MCF 10A (cell line): ENCODE data around the gene FOXP1. TPM values are rescaled to one million over a fixed set of nuclear protein-coding genes. Genes with fewer than 3 reads are reported as not detected.

Source experiments
- BruUV-seq: library from RNA; stranded (reverse); fragments of 400-500 nt; replicated peaks from 2 replicates; lab custom pipeline; 2021; lab: Mats Ljungman, UMichigan
- CTCF ChIA-PET: fragments of 300-600 bp; sonication (Branson Sonifier 250); formaldehyde crosslinking; extraction: SDS; loops from one replicate; lab custom pipeline; 2021; ENCODE audit warnings: antibody characterized with exemption, inconsistent platforms; lab: Yijun Ruan, JAX
- POLR2A ChIA-PET: fragments of 300-600, 350-650 bp; sonication (Branson Sonifier 250); formaldehyde crosslinking; extraction: SDS; loops from one replicate; lab custom pipeline; 2020; ENCODE audit warnings: antibody characterized with exemption, inconsistent platforms; lab: Yijun Ruan, JAX
- DNase-seq: peaks from one replicate; pipeline ENCODE4 v3.0.0-alpha.2; 2018; ENCODE audit not compliant: unreplicated experiment
- H3K27ac Mint-ChIP-seq: one replicate; pipeline ENCODE4 v1.8.0; 2022; ENCODE audit warnings: mild to moderate bottlenecking, low read depth, mixed read lengths; ENCODE audit not compliant: unreplicated experiment
- H3K27me3 Mint-ChIP-seq: one replicate; pipeline ENCODE4 v1.8.0; 2022; ENCODE audit warnings: mixed read lengths; ENCODE audit not compliant: insufficient read depth, unreplicated experiment
- H3K36me3 Mint-ChIP-seq: one replicate; pipeline ENCODE4 v1.8.0; 2022; ENCODE audit warnings: mild to moderate bottlenecking, moderate library complexity, mixed read lengths; ENCODE audit not compliant: insufficient read depth, unreplicated experiment
- H3K4me1 Mint-ChIP-seq: one replicate; pipeline ENCODE4 v1.8.0; 2022; ENCODE audit warnings: mixed read lengths; ENCODE audit not compliant: insufficient read depth, unreplicated experiment
- H3K4me3 Mint-ChIP-seq: one replicate; pipeline ENCODE4 v1.8.0; 2022; ENCODE audit warnings: mild to moderate bottlenecking, moderate library complexity, mixed read lengths; ENCODE audit not compliant: unreplicated experiment
- H3K9me3 Mint-ChIP-seq: one replicate; pipeline ENCODE4 v1.8.0; 2022; ENCODE audit warnings: mixed read lengths; ENCODE audit not compliant: unreplicated experiment
- intact Hi-C: fragments of 100-400 bp; cut with micrococcal nuclease; formaldehyde crosslinking; loops from 2 replicates; pipeline ENCODE4 v1.14.1; 2022
- total RNA-seq: library from RNA; stranded (reverse); gene quantifications from 2 replicates; pipeline ENCODE4 v1.2.3, GENCODE V29; 2022
- TF ChIP-seq, protein P1 (sequence below): fragments of 200-600 bp; IDR thresholded peaks from one replicate; pipeline ENCODE4 v1.8.0; 2022; ENCODE audit warnings: antibody characterized with exemption, mild to moderate bottlenecking; ENCODE audit not compliant: unreplicated experiment

The FOXP1 gene
- total RNA-seq, 1 experiment from 2014 or later, result 49.0 TPM

DNA sequence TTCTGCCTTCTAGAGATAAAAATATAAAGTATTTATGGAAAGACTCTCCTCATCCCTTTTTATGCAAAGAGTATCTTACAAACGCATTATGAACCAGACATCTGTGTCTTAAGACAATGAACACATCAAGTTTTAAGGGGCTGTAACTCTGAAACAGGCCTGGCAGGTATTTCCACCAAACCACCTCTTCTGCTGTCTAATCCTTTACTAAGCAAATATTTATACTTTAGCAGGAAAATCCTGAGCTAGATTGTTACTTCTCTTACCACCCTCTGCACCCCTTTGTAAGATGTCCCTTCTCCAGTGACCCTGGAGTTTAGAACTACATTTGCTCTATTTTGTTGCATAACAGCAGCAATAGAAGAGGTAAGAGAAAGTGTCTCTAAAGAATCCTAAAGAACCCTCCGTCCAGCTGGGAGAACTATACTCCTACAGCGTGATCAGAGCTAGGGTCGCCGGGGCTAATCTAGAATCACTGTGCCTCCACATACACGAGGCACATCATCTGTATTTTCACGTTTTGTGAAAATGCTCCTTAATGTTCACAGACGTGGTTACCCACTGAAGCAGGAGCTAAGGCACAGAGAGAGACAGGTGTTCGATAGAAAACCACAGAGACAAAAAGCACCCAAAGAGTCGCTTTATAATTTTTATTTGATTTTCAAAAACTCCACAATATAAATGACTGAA, 129.6 kb downstream of the FOXP1 start:
- CTCF ChIA-PET, result interaction anchor here (1.2 kb wide), 1 partner anchor 15 kb away, joined by 3 read pairs; no protein-coding TSS in a partner anchor
- no peaks in the 10 kb centered on the region for H3K36me3 Mint-ChIP-seq
- H3K4me3 Mint-ChIP-seq, result no peak overlapping the region

DNA sequence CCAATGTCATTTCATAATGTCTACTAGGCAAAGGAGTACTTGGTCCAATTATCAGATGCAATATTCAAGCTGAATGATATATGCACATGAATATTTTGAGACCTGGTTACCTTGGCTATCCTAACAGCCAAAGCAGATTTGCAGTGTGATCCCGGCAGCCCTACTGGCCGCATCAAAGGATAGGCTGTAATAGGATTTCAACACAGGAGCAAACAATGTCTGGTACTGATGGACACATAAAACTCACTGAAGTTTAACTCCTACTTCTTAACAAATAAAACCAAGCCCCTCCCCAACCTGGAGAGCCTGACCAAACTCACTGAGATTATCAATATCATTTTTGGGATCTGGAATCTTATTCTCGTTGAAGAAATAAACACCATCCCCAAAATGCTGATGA, 130.2 kb downstream of the FOXP1 start:
- TF ChIP-seq, protein P1, sequence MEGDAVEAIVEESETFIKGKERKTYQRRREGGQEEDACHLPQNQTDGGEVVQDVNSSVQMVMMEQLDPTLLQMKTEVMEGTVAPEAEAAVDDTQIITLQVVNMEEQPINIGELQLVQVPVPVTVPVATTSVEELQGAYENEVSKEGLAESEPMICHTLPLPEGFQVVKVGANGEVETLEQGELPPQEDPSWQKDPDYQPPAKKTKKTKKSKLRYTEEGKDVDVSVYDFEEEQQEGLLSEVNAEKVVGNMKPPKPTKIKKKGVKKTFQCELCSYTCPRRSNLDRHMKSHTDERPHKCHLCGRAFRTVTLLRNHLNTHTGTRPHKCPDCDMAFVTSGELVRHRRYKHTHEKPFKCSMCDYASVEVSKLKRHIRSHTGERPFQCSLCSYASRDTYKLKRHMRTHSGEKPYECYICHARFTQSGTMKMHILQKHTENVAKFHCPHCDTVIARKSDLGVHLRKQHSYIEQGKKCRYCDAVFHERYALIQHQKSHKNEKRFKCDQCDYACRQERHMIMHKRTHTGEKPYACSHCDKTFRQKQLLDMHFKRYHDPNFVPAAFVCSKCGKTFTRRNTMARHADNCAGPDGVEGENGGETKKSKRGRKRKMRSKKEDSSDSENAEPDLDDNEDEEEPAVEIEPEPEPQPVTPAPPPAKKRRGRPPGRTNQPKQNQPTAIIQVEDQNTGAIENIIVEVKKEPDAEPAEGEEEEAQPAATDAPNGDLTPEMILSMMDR, result no peak
- Mint-ChIP-seq H3K36me3 (no peaks in the 10 kb centered on the region), H3K4me3 (no peak overlapping the region), H3K4me1 (peaks cover 25% of the 10 kb centered on the region), H3K27ac (no peak overlapping the region), H3K27me3 (no peaks in the 10 kb centered on the region), H3K9me3 (no peaks in the 10 kb centered on the region)
- BruUV-seq, result no TSS peak
- POLR2A ChIA-PET, result interaction anchor here (2.2 kb wide), 1 partner anchor 8 kb away, joined by 4 read pairs; no protein-coding TSS in a partner anchor
- no peak for DNase-seq
- CTCF ChIA-PET, result no interaction called here
- intact Hi-C loops, result no loop called here

More for the DNA sequence above, 129.6 kb downstream of the FOXP1 start:
- POLR2A ChIA-PET, result interaction anchor here (0.8 to 2.2 kb wide), 2 partner anchors 8 to 9 kb away, joined by 4 read pairs; no protein-coding TSS in a partner anchor
- intact Hi-C loops, result no loop called here
- no peak overlapping the region for H3K27ac Mint-ChIP-seq
- H3K9me3 Mint-ChIP-seq, result no peaks in the 10 kb centered on the region
- TF ChIP-seq, protein P1, result no peak
- BruUV-seq, result no TSS peak
- DNase-seq, result no peak
- peaks cover 23% of the 10 kb centered on the region for H3K4me1 Mint-ChIP-seq
- no peaks in the 10 kb centered on the region for H3K27me3 Mint-ChIP-seq

DNA sequence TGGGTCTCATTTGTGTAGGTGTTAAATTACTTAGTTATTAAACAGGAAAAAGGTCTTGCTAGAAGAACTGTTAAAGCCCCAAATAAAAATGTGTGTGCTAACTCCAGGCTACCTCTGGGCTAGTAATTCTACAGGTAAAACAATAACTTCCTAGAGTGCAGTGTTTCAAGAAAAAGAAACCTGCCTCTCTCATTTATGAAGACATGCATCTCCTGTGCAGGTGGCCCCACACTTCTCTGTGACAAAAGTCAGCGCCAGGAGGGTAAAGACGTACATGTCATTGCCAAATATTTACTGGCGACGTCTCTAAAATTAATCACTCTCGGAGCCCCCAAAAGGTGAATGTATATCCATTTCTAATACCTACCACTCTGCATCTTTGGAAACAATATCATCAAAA, 131.7 kb downstream of the FOXP1 start:
- TF ChIP-seq, protein P1, result no peak
- ChIA-PET POLR2A (no interaction called here), CTCF (interaction anchor here (0.6 to 1.6 kb wide), 3 partner anchors 9 to 499 kb away, joined by 3 to 4 read pairs (median 3); no protein-coding TSS in a partner anchor)
- no peaks in the 10 kb centered on the region for H3K9me3 Mint-ChIP-seq
- no peaks in the 10 kb centered on the region for H3K27me3 Mint-ChIP-seq
- peaks cover 31% of the 10 kb centered on the region for H3K4me1 Mint-ChIP-seq
- intact Hi-C loops, result no loop called here
- no peak overlapping the region for H3K4me3 Mint-ChIP-seq
- no peak overlapping the region for H3K27ac Mint-ChIP-seq
- no peak for DNase-seq
- BruUV-seq, result no TSS peak
- H3K36me3 Mint-ChIP-seq, result no peaks in the 10 kb centered on the region

DNA sequence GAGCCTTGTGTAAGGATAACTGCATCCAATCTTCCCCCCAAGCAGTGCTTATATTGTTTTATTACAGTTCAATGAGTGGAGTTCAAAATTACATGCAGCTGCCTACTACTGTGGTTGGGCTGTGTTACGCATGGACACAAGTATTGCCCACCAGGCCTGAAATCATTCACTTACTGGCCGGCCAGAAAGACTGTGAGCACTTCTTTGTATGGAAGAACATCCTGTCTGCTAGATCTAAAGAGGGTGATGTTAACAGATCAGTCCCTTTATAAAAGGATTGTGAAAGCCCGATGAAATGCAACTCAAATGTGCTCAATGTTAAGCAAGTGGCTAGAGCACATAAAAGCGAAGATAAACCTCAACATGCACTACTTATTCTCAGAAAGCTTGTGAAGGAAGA, 132.5 kb downstream of the FOXP1 start:
- no TSS peak for BruUV-seq
- H3K4me1 Mint-ChIP-seq, result peaks cover 33% of the 10 kb centered on the region
- no peak overlapping the region for H3K27ac Mint-ChIP-seq

More for the DNA sequence above, 132.5 kb downstream of the FOXP1 start:
- ChIA-PET POLR2A (interaction anchor here (0.6 to 1.9 kb wide), 2 partner anchors 131 to 366 kb away, joined by 3 to 5 read pairs; no protein-coding TSS in a partner anchor), CTCF (interaction anchor here (0.6 to 1.6 kb wide), 3 partner anchors 19 to 499 kb away, joined by 3 to 4 read pairs (median 3); no protein-coding TSS in a partner anchor)
- TF ChIP-seq, protein P1, result no peak
- no peaks in the 10 kb centered on the region for H3K9me3 Mint-ChIP-seq
- H3K27me3 Mint-ChIP-seq, result no peaks in the 10 kb centered on the region
- H3K36me3 Mint-ChIP-seq, result no peaks in the 10 kb centered on the region
- intact Hi-C loops, result no loop called here
- no peak for DNase-seq
- no peak overlapping the region for H3K4me3 Mint-ChIP-seq
